ENCODE results near the gene GARNL3.

The GARNL3 gene

GRCh38 chr9:127264462-127265219 is at the start of gene GARNL3:
GARNL3 (plus strand) TSS chr9:127264774; CDS start chr9:127264878, 104 bp downstream.
- DNase-seq (ENCODE audit: low spot score): no peak

GRCh38 chr9:127215268-127216209 is 49.0 kb upstream of the GARNL3 start:
- DNase-seq (ENCODE audit: low spot score): no peak

GRCh38 chr9:127216210-127216887 is 48.2 kb upstream of the GARNL3 start:
- DNase-seq (ENCODE audit: low spot score): no peak

DNA sequence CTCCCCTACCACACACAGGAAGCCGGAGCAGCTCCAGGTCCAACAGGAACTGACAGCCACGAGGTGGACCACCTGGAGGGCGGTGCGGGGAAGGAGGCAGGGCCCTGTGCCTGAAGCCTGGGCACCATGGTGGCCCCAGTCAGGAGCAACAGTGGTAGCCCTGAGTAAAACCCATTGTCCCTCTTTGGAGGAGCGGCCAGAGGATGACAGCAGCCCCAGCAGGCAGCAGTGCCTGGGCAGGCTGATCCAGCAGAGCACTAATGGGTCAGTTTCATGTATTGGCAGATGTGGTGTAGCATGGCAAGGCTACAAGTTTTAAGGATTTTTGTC is 47.7 kb upstream of the GARNL3 start:
- DNase-seq (ENCODE audit: low spot score): no peak

GRCh38 chr9:127218818-127219217 is 45.8 kb upstream of the GARNL3 start:
- no peak for DNase-seq (ENCODE audit: low spot score)

- DNase-seq (ENCODE audit: low spot score): no peak
These were observed 45.1 kb upstream of the GARNL3 start for GRCh38 chr9:127219520-127219919.

DNA sequence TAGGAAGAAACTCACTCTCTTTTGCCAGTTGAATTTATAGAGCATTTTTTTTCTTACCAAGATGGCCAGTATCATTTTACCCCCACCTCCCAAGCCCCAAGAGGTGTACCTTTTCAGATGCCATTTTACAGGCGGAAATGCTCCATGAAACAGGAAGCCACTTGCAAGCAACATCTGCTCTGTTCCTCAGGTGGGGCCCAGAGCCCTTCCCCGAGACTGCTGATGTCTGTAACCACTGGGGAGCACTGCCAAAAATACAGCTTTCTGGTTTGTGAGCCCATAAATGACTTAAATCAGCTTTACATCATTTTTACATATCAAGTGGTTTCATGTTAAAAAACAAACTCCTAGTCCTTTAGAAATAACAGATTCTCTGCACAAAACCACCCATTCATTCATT is 42.9 kb upstream of the GARNL3 start:
- no peak for DNase-seq (ENCODE audit: low spot score)

GRCh38 chr9:127222388-127223095 is 42.0 kb upstream of the GARNL3 start:
- no peak for DNase-seq (ENCODE audit: low spot score)

DNA sequence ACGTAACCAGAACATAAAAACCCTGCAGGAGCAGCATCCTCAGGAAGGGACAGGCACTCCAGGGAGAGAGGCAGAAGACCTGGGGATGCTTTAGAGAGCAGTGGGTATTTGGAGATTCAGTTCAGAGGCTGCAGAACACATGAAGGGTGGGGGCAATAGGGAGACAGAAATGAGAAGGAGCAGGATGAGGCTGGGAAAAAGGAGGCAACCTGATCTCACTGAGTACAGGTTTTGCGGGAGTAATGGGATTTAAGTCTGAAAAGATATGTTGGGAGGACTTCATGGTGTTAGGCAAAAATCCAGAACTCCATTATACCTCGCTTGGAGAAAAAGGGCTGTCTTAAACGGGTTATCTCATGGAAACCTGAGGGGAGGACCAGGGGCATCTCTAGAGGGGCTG is 41.3 kb upstream of the GARNL3 start:
- no peak for DNase-seq (ENCODE audit: low spot score)

- DNase-seq (ENCODE audit: low spot score): no peak
These were observed 40.8 kb upstream of the GARNL3 start for GRCh38 chr9:127223810-127224177.

GRCh38 chr9:127224178-127224882 is 40.2 kb upstream of the GARNL3 start:
- DNase-seq (ENCODE audit: low spot score): peak; percentile 94

DNA sequence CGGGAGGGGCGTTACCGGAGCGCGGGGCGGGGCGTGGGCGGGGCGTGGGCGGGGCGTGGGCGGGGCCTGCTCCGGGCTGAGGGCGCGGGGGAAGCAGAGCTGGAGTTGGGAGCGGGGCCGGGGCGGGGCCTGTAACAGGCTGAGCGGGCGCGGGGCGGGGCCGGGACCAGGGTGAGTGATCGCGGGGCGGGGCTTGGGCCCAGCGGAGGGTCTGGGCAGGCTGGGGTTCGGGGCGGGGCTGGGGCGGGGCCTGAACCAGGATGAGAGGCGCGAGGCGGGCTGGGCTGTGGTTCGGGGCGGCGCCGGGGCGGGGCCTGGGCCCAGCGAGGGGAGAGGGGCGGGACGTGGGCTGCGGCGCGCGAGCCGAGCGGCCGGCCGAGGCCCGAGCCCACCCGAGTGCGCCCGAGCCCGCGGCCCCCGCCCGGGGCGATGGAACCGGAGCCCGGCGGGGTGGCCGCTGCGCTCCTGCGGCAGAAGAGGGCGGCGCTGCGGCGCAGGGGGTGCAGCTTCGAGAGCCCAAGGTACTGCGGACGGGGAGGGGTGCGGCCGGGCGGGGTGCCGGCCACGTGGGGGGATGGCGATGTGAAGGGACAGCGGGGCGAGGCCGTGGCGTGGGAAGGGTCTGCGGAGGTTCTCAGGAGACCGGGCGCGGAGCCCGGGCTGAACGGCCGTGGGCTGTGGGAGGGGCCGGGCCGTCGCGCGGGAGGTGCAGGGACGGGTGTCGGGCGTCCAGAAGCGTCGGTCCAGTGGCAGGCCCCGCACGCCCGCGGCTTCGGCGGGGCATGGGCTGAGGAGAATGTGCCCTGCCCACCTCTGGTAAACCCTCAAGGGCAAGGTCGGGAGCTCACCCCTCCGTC is 39.5 kb upstream of the GARNL3 start:
- peak; percentile 97 for DNase-seq (ENCODE audit: low spot score)

GRCh38 chr9:127225801-127226625 is 38.6 kb upstream of the GARNL3 start:
- peak; percentile 91 for DNase-seq (ENCODE audit: low spot score)

DNA sequence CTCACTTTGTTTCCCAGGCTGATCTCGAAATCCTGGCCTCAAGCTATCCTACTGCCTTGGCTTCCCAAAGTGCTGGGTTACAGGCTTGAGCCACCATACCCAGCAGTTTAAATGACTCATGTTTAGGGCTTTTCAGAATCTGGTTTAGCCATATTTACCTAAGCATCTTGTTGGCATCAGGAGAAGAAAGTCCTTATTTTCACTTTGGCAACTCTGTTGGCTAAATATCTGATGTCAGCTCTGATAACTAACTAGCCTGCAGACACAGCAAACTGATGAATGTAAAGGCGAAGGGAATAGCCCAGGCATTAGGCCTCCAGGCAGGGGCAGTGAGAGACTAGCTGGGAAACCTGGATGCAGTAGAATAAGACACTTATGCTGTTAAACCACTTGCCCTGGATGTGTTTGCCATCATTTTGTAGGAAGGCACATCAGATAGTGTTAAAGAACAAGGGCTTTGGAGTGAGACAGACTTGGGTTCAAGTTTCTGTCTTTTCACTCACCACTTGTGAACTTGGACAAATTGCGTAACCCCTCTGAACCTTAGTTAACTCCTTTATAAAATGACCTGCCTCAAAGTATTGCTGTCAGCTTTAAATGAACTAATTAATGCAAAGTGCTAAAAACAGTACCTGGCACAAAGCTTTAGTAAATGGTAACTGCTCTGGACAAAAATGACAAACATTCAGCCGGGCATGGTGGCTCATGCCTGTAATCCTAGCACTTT is 34.7 kb upstream of the GARNL3 start:
- DNase-seq (ENCODE audit: low spot score): no peak

DNA sequence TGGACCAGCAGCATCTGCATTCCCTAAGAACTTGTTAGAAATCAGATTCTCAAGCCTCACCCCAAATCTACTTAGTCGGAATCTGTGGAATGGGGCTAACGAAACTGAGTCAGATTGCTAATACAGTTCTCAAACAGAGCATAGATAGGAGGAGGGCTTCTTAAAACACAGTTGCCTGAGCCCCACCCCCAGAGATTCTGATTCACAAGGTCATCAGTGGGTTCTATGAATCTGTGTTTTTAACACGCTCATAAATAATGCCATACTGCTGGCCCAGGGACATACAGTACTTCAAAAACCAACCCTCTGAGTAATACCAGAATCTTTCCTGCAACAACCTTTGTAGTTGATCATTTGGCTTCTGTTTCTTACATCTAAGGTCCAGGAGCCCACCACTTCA is 32.9 kb upstream of the GARNL3 start:
- DNase-seq (ENCODE audit: low spot score): no peak

DNA sequence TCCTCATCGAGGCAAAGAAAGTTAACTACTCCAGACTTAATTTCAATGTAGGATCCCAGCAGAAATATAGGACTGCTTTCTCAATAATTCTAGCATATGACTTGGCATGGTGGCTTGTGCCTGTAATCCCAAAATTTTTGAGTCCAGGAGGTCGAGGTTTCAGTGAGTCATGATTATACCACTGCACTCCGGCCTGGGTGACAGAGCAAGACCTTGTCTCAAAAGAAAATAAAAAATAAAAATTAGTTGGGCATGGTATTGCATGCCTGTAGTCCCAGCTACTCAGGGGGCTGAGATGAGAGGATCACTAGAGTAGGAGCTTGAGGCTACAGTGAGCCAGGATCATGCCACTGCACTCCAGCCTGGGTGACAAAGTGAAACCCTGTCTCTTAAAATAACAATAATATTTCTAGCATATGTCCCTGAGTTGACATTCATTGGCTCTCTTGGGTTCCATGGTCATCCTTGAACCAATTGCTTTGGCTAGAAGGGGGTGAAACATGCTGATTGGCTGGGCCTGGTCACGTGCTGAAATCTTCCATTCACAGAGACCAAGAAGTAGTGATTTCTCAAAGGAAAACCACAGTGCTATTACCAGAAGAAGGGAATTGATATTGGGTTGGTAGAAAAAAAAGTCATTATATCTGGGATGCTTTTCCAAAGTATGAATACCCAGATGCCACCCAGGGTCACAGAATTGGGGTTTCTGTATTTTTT is 31.6 kb upstream of the GARNL3 start:
- no peak for DNase-seq (ENCODE audit: low spot score)

DNA sequence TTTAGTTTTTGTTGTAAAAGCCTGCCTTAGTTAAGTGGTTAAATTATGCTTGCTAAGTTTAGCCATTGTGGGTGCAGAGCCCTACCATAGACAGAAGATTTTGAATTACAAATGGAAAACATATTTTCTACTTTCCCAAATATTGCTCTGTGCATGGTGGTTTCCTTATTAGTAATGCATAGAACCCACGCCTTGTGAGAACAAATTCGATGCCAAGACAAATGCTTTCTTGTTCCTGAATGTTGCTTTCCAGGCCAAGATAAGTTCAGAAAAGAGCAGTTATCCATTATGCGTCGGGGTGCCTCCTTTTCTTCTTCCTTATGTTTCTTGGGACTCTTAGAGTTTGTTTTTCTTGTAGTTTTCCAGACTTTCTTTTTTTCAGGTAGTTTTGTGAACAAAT is 31.0 kb upstream of the GARNL3 start:
- no peak for DNase-seq (ENCODE audit: low spot score)

GRCh38 chr9:127233989-127234388 is 30.6 kb upstream of the GARNL3 start:
- DNase-seq (ENCODE audit: low spot score): no peak

Measured in RKO (cell line).